ENCODE results near the gene KLHL21.

DNA sequence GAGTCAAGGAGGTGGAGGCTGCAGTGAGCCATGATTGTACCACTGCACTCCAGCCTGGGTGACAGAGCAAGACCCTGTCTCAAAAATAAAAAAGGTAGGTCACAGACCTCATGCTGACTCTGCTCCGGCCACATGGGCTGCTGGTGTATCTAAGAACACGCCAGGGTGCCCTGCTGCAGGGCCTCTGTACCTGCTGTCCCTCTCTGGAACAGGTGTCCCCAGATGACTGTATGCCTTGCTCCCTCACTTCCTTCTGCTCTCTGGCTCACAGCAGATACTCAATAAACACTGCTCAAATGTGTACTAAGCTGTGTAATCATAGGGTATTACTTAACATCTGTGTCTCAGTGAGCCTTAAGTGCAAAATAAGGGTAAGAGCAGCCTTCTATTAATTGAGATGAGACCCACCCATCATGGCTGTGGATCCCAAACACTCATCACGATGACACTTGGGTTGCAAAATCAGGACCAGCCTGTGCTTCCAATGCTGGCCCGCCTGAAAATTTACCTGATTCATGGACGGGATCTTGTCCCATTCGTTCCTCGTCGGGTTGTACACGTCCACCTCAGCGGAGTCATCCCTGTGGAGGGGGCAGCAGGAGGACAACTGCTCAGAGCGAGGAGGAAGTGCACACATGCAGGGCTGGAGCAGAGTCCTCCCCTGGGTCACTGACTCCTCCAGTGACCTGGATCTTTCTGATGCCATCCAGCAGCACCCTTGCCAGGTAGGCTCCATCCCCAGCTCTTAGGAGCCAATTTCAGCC, 7.5 kb downstream of the KLHL21 start:
- TF ChIP-seq NR3C1 (CRISPR knock-in tag; conservative IDR thresholded peaks at IDR 0.05; ENCODE audit: low read depth) (no peak), ATF1 (CRISPR knock-in tag; IDR thresholded peaks at IDR 0.05) (no peak), ZNF121 (CRISPR knock-in tag; IDR thresholded peaks at IDR 0.05) (no peak), GABPB1 (CRISPR knock-in tag; IDR thresholded peaks at IDR 0.05) (no peak), FOXJ3 (CRISPR knock-in tag; IDR thresholded peaks at IDR 0.05; ENCODE audit: borderline replicate concordance) (no peak), ATF6 (CRISPR knock-in tag; IDR thresholded peaks at IDR 0.05) (no peak), NR2C2 (CRISPR knock-in tag; IDR thresholded peaks at IDR 0.05) (no peak), USF2 (CRISPR knock-in tag; IDR thresholded peaks at IDR 0.05) (no peak), ELF4 (CRISPR knock-in tag; IDR thresholded peaks at IDR 0.05; ENCODE audit: low read depth) (no peak)
- TF ChIP-seq, protein P1, sequence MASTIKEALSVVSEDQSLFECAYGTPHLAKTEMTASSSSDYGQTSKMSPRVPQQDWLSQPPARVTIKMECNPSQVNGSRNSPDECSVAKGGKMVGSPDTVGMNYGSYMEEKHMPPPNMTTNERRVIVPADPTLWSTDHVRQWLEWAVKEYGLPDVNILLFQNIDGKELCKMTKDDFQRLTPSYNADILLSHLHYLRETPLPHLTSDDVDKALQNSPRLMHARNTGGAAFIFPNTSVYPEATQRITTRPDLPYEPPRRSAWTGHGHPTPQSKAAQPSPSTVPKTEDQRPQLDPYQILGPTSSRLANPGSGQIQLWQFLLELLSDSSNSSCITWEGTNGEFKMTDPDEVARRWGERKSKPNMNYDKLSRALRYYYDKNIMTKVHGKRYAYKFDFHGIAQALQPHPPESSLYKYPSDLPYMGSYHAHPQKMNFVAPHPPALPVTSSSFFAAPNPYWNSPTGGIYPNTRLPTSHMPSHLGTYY (CRISPR knock-in tag; IDR thresholded peaks at IDR 0.05) = no peak
- TF ChIP-seq, protein P2, sequence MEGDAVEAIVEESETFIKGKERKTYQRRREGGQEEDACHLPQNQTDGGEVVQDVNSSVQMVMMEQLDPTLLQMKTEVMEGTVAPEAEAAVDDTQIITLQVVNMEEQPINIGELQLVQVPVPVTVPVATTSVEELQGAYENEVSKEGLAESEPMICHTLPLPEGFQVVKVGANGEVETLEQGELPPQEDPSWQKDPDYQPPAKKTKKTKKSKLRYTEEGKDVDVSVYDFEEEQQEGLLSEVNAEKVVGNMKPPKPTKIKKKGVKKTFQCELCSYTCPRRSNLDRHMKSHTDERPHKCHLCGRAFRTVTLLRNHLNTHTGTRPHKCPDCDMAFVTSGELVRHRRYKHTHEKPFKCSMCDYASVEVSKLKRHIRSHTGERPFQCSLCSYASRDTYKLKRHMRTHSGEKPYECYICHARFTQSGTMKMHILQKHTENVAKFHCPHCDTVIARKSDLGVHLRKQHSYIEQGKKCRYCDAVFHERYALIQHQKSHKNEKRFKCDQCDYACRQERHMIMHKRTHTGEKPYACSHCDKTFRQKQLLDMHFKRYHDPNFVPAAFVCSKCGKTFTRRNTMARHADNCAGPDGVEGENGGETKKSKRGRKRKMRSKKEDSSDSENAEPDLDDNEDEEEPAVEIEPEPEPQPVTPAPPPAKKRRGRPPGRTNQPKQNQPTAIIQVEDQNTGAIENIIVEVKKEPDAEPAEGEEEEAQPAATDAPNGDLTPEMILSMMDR (IDR thresholded peaks at IDR 0.05) = no peak
- TF ChIP-seq, protein P3, sequence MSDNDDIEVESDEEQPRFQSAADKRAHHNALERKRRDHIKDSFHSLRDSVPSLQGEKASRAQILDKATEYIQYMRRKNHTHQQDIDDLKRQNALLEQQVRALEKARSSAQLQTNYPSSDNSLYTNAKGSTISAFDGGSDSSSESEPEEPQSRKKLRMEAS (CRISPR knock-in tag; IDR thresholded peaks at IDR 0.05) = no peak
- TF ChIP-seq, protein P4, sequence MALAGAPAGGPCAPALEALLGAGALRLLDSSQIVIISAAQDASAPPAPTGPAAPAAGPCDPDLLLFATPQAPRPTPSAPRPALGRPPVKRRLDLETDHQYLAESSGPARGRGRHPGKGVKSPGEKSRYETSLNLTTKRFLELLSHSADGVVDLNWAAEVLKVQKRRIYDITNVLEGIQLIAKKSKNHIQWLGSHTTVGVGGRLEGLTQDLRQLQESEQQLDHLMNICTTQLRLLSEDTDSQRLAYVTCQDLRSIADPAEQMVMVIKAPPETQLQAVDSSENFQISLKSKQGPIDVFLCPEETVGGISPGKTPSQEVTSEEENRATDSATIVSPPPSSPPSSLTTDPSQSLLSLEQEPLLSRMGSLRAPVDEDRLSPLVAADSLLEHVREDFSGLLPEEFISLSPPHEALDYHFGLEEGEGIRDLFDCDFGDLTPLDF (CRISPR knock-in tag; IDR thresholded peaks at IDR 0.05) = no peak
- TF ChIP-seq, protein P5, sequence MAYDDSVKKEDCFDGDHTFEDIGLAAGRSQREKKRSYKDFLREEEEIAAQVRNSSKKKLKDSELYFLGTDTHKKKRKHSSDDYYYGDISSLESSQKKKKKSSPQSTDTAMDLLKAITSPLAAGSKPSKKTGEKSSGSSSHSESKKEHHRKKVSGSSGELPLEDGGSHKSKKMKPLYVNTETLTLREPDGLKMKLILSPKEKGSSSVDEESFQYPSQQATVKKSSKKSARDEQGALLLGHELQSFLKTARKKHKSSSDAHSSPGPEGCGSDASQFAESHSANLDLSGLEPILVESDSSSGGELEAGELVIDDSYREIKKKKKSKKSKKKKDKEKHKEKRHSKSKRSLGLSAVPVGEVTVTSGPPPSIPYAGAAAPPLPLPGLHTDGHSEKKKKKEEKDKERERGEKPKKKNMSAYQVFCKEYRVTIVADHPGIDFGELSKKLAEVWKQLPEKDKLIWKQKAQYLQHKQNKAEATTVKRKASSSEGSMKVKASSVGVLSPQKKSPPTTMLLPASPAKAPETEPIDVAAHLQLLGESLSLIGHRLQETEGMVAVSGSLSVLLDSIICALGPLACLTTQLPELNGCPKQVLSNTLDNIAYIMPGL (CRISPR knock-in tag; IDR thresholded peaks at IDR 0.05) = no peak

Data from WTC11 (cell line).